COLO829 (cell line): ENCODE results near the gene HOXA10.

Experiments
- DNase-seq: peaks from one replicate; pipeline ENCODE4 v3.0.0; 2012; ENCODE audit warnings: low spot score

Gene HOXA10

GRCh38 chr7:27173956-27174873, at the start of gene HOXA10:
Gene HOXA10, minus strand, starts transcription at chr7:27174320. Its CDS starts 14 bp downstream, at chr7:27174306.
- DNase-seq = no peak

- no peak for DNase-seq
Measured at GRCh38 chr7:27221201-27221797, 47.2 kb upstream of the HOXA10 start.

- no peak for DNase-seq
Measured at GRCh38 chr7:27220440-27220955, 46.4 kb upstream of the HOXA10 start.

GRCh38 chr7:27219821-27220220, 45.7 kb upstream of the HOXA10 start:
- DNase-seq = no peak

- DNase-seq = no peak
Measured at GRCh38 chr7:27217951-27218350, 43.8 kb upstream of the HOXA10 start.

GRCh38 chr7:27215356-27215755, 41.2 kb upstream of the HOXA10 start:
- no peak for DNase-seq

GRCh38 chr7:27214239-27214950, 40.3 kb upstream of the HOXA10 start:
- no peak for DNase-seq

- DNase-seq = no peak
Measured at GRCh38 chr7:27213433-27214238, 39.5 kb upstream of the HOXA10 start.

- no peak for DNase-seq
Measured at GRCh38 chr7:27212497-27213432, 38.6 kb upstream of the HOXA10 start.

GRCh38 chr7:27211764-27212204, 37.7 kb upstream of the HOXA10 start:
- no peak for DNase-seq

GRCh38 chr7:27211084-27211446, 36.9 kb upstream of the HOXA10 start:
- DNase-seq = no peak

GRCh38 chr7:27210441-27211083, 36.4 kb upstream of the HOXA10 start:
- peak; percentile 37 for DNase-seq

- DNase-seq = no peak
Measured at GRCh38 chr7:27209933-27210440, 35.9 kb upstream of the HOXA10 start.

GRCh38 chr7:27208998-27209397, 34.9 kb upstream of the HOXA10 start:
- DNase-seq = no peak

GRCh38 chr7:27207348-27207985, 33.3 kb upstream of the HOXA10 start:
- no peak for DNase-seq

- DNase-seq = no peak
Measured at GRCh38 chr7:27205325-27206280, 31.5 kb upstream of the HOXA10 start.

GRCh38 chr7:27204851-27205322, 30.8 kb upstream of the HOXA10 start:
- no peak for DNase-seq
